Measurements from ENCODE around the gene ZNF558.

- TF ChIP-seq CTCF (IDR thresholded peaks at IDR 0.05) = no peak
- TF ChIP-seq POLR2A (IDR thresholded peaks at IDR 0.05) = no peak
Observed at GRCh38 chr19:8866344-8866743, 34.2 kb upstream of the ZNF558 start.
